Measurements from ENCODE around the gene EREG. TPM values are rescaled to one million over a fixed set of nuclear protein-coding genes. Genes with fewer than 3 reads are reported as not detected.

The EREG gene
- total and polyA plus RNA-seq, 9 of the 15 experiments (the other 6 are each of a cell fraction or from before 2014, with no cell fraction given) = 0.97 to 7.3 (median 2.5) TPM

- TF ChIP-seq, protein P1, sequence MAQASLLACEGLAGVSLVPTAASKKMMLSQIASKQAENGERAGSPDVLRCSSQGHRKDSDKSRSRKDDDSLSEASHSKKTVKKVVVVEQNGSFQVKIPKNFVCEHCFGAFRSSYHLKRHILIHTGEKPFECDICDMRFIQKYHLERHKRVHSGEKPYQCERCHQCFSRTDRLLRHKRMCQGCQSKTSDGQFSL (CRISPR knock-in tag; IDR thresholded peaks at IDR 0.05) = no peak
- TF ChIP-seq, protein P1 (tag; IDR thresholded peaks at IDR 0.05) = no peak
- no peak for TF ChIP-seq ETV1 (tag; conservative IDR thresholded peaks at IDR 0.05; ENCODE audit: low read depth)
- TF ChIP-seq NUFIP1 (IDR thresholded peaks at IDR 0.05; ENCODE audit: partially characterized antibody) = no peak
- TF ChIP-seq TAL1 (IDR thresholded peaks at IDR 0.05) = peak; percentile 65
- TF ChIP-seq MTA1 (IDR thresholded peaks at IDR 0.05; ENCODE audit: borderline replicate concordance) = peak; percentile 43; the same call in 1 of the 2 replicates
- no peak for TF ChIP-seq SNRNP70 (optimal IDR thresholded peaks at IDR 0.05; ENCODE audit: low read depth, low read length)
- TF ChIP-seq SMARCE1 (IDR thresholded peaks at IDR 0.05) = peak; percentile 79
- TF ChIP-seq NCOA6 (IDR thresholded peaks at IDR 0.05) = no peak
- TF ChIP-seq PPARD (CRISPR knock-in tag; IDR thresholded peaks at IDR 0.05) = no peak
- no peak for TF ChIP-seq ZNF280B (CRISPR knock-in tag; IDR thresholded peaks at IDR 0.05)
- no peak for TF ChIP-seq SIX5 (IDR thresholded peaks at IDR 0.05; ENCODE audit: borderline replicate concordance in 1 of 2, insufficient read depth in 1 of 2, low read depth in 1 of 2, low read length in 2 of 2)
- TF ChIP-seq ZFP30 (CRISPR knock-in tag; IDR thresholded peaks at IDR 0.05; ENCODE audit: borderline replicate concordance) = no peak
- TF ChIP-seq RNF2 (IDR thresholded peaks at IDR 0.05) = no peak
- no peak for TF ChIP-seq ZNF696 (CRISPR knock-in tag; conservative IDR thresholded peaks at IDR 0.05)
- TF ChIP-seq, protein P2, sequence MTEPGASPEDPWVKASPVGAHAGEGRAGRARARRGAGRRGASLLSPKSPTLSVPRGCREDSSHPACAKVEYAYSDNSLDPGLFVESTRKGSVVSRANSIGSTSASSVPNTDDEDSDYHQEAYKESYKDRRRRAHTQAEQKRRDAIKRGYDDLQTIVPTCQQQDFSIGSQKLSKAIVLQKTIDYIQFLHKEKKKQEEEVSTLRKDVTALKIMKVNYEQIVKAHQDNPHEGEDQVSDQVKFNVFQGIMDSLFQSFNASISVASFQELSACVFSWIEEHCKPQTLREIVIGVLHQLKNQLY (CRISPR knock-in tag; conservative IDR thresholded peaks at IDR 0.05) = no peak
- TF ChIP-seq RFX7 (CRISPR knock-in tag; IDR thresholded peaks at IDR 0.05) = no peak
- TF ChIP-seq ZNF551 (CRISPR knock-in tag; IDR thresholded peaks at IDR 0.05) = no peak
- TF ChIP-seq MCM5 (IDR thresholded peaks at IDR 0.05; ENCODE audit: low read depth) = no peak
- TF ChIP-seq HDGF (IDR thresholded peaks at IDR 0.05) = no peak
- TF ChIP-seq MCM3 (IDR thresholded peaks at IDR 0.05) = no peak
- TF ChIP-seq ZKSCAN3 (CRISPR knock-in tag; IDR thresholded peaks at IDR 0.05) = no peak
- no peak for TF ChIP-seq SAFB2 (IDR thresholded peaks at IDR 0.05; ENCODE audit: borderline replicate concordance, low read depth, low read length, severe bottlenecking)
- TF ChIP-seq BDP1 (IDR thresholded peaks at IDR 0.05; ENCODE audit: insufficient read depth, insufficient read length) = no peak
- no peak for TF ChIP-seq STAG1 (CRISPR knock-in tag; IDR thresholded peaks at IDR 0.05; ENCODE audit: borderline replicate concordance)
- TF ChIP-seq RFX1 (IDR thresholded peaks at IDR 0.05) = no peak; the same call in 1 of the 2 replicates
Measured at GRCh38 chr4:74379912-74380311, 15.0 kb downstream of the EREG start (continued).

All from K562 (cell line).